Fibroblast of the aortic adventitia (primary cell): Measurements from ENCODE around the gene CHMP3. TPM values are rescaled to one million over a fixed set of nuclear protein-coding genes. Genes with fewer than 3 reads are reported as not detected.

Source experiments
- DNase-seq: peaks from one replicate; pipeline ENCODE4 v3.0.0-alpha.2; 2010; ENCODE audit warnings: low read depth
- H3K4me3 ChIP-seq: 2 replicates; pipeline ENCODE4 v1.5.1; 2011; ENCODE audit warnings: low read depth, mild to moderate bottlenecking, control low read depth, low read length, moderate library complexity
- CTCF ChIP-seq: IDR thresholded peaks from 2 replicates; pipeline ENCODE4 v1.5.1; 2011; ENCODE audit warnings: mild to moderate bottlenecking, low read length, control low read depth, inconsistent platforms; ENCODE audit not compliant: insufficient read depth
- small RNA-seq: library from RNA; depleted of rRNA; stranded (forward); fragments of <200 nt; gene quantifications from one replicate; pipeline ENCODE3, GENCODE V24; 2012
- total RNA-seq: library from RNA; depleted of rRNA; stranded (reverse); fragments of >200 nt; gene quantifications from 2 replicates; pipeline ENCODE4 v1.2.3, GENCODE V29; 2012; ENCODE audit warnings: low replicate concordance

CHMP3 gene
- total RNA-seq, 1 donor = 87.5 TPM

- TF ChIP-seq CTCF = no peak
- no peak overlapping the region for H3K4me3 ChIP-seq
- no peak for DNase-seq
These were observed 96.9 kb downstream of the CHMP3 start for GRCh38 chr2:86466306-86466705.

GRCh38 chr2:86464652-86465051, 98.6 kb downstream of the CHMP3 start:
- TF ChIP-seq CTCF = no peak
- no peak for DNase-seq

DNA sequence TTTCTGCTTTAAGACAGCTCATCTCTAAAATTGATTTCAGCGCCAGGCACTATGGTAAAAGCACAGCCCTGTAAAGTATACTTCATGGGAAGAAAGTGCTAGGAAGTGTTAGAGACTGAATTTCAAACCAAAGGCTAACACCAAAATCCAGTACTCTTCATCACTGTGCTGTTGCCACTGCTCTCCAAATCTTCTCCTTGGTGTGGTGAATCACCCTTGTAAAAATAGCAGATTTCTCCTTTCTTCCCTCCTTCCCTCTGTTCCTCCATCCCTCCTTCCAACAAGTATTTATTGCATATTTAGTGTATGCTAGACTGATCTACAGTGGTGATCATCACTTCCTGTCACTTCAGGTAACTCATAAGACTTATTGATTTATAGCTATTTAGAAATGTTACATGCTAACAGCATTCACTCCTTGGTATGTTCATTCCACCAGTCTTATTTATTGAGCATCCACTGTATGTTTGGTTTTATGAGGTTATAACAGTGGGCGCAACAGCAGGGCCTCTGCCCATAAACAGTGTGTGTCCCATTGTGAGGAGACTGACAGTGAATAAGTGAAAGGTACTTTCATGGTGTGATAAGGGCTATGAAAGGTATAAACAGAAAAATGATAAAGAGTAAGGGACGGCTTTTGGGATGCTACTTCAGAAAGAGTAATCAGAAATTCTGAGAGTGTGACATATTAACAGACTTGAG, 102.0 kb downstream of the CHMP3 start:
- DNase-seq = no peak
- no peak overlapping the region for H3K4me3 ChIP-seq
- no peak for TF ChIP-seq CTCF

More at GRCh38 chr2:86464652-86465051, 98.6 kb downstream of the CHMP3 start:
- H3K4me3 ChIP-seq = no peak overlapping the region

DNA sequence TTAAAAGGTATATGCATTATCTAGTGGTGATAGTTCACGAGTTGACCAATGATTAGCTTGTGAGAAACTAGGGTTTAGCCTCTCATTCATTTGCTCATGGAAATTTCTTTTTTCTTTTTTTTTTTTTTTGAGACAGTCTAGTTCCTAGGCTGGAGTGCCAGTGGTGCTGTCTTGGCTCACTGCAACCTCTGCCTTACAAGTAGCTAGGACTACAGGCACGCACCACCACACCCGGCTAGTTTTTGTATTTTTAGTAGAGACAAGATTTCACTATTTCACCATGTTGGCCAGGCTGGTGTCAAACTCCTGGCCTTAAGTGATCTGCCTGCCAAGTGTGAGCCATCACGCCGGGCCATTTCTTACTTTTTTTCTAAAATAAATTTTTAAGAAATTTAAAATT, 108.1 kb downstream of the CHMP3 start:
- no peak overlapping the region for H3K4me3 ChIP-seq
- no peak for DNase-seq
- TF ChIP-seq CTCF = no peak

DNA sequence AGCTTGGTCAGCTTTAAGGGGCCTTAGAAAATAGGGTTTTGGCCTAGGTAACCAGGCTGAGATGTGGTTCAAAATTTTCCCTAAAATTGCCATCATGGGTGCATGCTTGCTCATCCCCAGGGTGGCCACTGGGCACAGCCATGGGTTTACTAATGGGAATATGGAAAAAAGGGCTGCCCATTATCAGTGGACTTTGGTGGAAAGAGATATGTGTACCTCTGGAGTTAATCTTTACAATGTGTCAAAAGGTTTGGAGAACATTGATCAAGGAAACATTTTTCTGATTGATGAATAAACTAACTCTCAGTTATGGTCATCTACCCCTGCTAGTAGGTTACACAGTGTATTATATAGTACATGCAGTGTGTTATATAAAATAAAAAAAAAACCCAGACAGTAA, 109.0 kb downstream of the CHMP3 start:
- no peak for DNase-seq
- H3K4me3 ChIP-seq = no peak overlapping the region
- no peak for TF ChIP-seq CTCF

DNA sequence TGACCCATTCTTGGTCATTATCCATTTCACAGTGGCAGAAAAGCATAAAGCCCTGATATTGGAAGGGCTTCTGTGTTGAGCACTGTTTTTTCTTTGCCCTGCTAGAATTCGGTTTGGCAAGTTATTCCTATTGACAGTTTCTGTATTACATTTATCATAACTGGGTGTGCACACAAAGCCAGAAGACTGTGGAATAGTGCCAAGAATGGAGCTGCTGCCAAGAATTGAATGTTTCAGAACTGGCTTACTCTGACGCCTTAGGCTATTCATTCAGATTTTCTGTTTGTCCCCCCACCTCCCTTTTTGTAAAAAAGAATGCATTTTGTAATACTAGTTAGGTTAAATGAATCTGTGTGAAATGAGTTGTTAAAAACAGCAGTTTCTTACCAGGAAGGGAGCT, 109.4 kb downstream of the CHMP3 start:
- no peak overlapping the region for H3K4me3 ChIP-seq
- TF ChIP-seq CTCF = no peak
- peak; percentile 93 for DNase-seq

Small RNA genes lying within 50 kb of the gene (small RNA-seq; reads per million reads assigned to genes)
- gene RNU6-640P = not detected

Other genes with a start within 250 kb of the CHMP3 start
- gene REEP1, start 225.8 kb downstream of the CHMP3 start, total RNA-seq = 0.27 TPM in 1 of 2 replicates, not detected in the other
- 28.9 and 52.5 TPM in 2 replicates for gene KDM3A, start 122.1 kb downstream of the CHMP3 start, total RNA-seq
- gene RNF103, start 60.4 kb upstream of the CHMP3 start, total RNA-seq = 25.0 and 25.1 TPM in 2 replicates
- 18.8 and 20.2 TPM in 2 replicates for gene RMND5A, start 156.8 kb upstream of the CHMP3 start, total RNA-seq
- not detected in 2 replicates for gene CD8A, start 227.5 kb upstream of the CHMP3 start, total RNA-seq